ENCODE measurements around the gene CSNK1A1. TPM values are rescaled to one million over a fixed set of nuclear protein-coding genes. Genes with fewer than 3 reads are reported as not detected.
A peak's percentile ranks its signal among the peaks of the same experiment; 100 is the strongest.
"Not testable (repeated sequence)": the region's sequence is repeated elsewhere in the genome, so short reads cannot be mapped to it uniquely, and the experiment has no call there.

The CSNK1A1 gene
- polyA plus RNA-seq, 1 donor = 129 TPM

- no CpG with 5 or more reads among the region's 3 CpGs for WGBS (ENCODE audit: insufficient coverage, low lambda C conversion rate)
- no peaks in the 10 kb centered on the region for H3K36me3 ChIP-seq (ENCODE audit: control insufficient read depth, insufficient read depth, low read length)
- H3K4me1 ChIP-seq (ENCODE audit: control insufficient read depth, insufficient read depth, low read length) = peaks cover 66% of the 10 kb centered on the region
- DNase-seq = no peak
- no peak overlapping the region for H3K4me3 ChIP-seq (ENCODE audit: low read length)
- H3K9me3 ChIP-seq (ENCODE audit: control insufficient read depth, low read depth, low read length) = no peaks in the 10 kb centered on the region
- no peaks in the 10 kb centered on the region for H3K27me3 ChIP-seq (ENCODE audit: control insufficient read depth, insufficient read depth, low read length)
- peak overlapping the region; percentile 23 for H3K27ac ChIP-seq (ENCODE audit: low read length)
Measured at GRCh38 chr5:149450199-149450598, 101.0 kb downstream of the CSNK1A1 start.

GRCh38 chr5:149448831-149449714 is 102.2 kb downstream of the CSNK1A1 start:
- no peak for DNase-seq
- no peaks in the 10 kb centered on the region for H3K9me3 ChIP-seq (ENCODE audit: control insufficient read depth, low read depth, low read length)
- WGBS (ENCODE audit: insufficient coverage, low lambda C conversion rate) = 83% methylated on average over 3 of the region's 7 CpGs
- no peak overlapping the region for H3K27ac ChIP-seq (ENCODE audit: low read length)
- no peak overlapping the region for H3K4me3 ChIP-seq (ENCODE audit: low read length)
- H3K36me3 ChIP-seq (ENCODE audit: control insufficient read depth, insufficient read depth, low read length) = no peaks in the 10 kb centered on the region
- H3K4me1 ChIP-seq (ENCODE audit: control insufficient read depth, insufficient read depth, low read length) = peaks cover 65% of the 10 kb centered on the region
- H3K27me3 ChIP-seq (ENCODE audit: control insufficient read depth, insufficient read depth, low read length) = no peaks in the 10 kb centered on the region

DNA sequence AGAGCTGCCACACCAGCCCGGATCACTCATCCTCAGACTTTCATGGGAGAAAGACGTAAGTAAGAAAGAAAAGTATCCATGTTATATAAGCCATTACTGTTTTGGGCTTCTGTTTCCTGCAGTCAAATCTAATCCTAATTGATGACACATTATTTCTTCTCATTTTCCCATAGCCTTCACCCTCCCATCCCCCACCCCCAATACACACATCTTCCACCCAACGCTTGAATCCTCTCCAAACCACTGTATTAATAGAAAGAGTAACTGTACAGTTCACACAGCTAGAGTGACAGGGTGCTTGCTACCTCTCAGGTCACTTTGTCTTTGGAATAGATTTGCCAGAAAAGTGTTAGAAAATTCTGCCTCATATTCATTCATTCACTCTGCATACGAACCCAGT is 102.8 kb downstream of the CSNK1A1 start:
- no peaks in the 10 kb centered on the region for H3K9me3 ChIP-seq (ENCODE audit: control insufficient read depth, low read depth, low read length)
- H3K4me1 ChIP-seq (ENCODE audit: control insufficient read depth, insufficient read depth, low read length) = peaks cover 58% of the 10 kb centered on the region
- H3K27ac ChIP-seq (ENCODE audit: low read length) = no peak overlapping the region
- H3K4me3 ChIP-seq (ENCODE audit: low read length) = no peak overlapping the region
- DNase-seq = no peak
- 100% methylated on average over 2 of the region's 4 CpGs for WGBS (ENCODE audit: insufficient coverage, low lambda C conversion rate)
- H3K27me3 ChIP-seq (ENCODE audit: control insufficient read depth, insufficient read depth, low read length) = no peaks in the 10 kb centered on the region
- H3K36me3 ChIP-seq (ENCODE audit: control insufficient read depth, insufficient read depth, low read length) = no peaks in the 10 kb centered on the region

DNA sequence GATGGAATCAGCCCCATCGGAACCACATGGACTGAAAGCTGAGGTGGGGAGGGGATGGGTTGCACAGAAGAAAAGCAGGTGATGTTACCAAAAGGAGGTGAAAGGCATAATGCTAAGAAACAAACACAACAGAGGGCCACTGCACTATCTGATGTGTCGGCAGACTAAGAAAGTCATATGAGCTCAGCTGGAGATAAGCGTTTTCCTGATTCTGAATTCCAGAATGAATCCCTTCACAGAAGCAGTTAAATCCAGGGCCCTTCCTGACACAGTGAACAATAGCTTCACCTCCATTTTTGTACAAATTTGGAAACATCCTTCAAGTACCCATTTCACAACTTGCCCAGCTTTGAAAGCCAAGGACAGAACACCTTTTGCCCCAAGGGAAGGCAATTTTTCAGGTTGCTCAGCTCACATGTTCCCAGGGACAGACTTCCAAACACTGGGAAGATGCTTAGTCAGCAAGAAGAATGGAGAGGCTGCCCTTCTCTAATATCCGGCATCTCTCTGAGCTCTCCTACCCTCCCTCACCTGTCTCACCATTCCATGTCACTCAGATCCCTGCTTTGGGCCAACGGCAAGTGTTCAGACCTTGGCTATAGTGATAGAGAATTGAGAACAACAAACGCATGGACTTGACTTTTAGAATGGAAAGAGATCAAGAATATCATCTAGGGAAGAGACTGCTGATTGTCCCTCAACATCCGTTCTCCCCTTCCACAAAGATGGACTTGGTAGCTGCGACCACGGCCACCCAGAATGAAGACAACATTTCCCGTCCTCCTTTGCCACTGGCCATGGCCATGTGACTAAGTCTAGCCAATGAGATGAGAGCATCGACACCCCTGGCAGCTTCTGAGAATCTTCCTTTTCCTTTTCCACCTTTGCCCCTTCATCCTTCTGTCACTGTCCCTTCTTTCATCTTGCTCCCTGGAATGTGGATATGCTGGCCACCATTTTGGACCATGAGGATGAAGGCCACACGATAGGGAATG is 103.6 kb downstream of the CSNK1A1 start:
- no peaks in the 10 kb centered on the region for H3K36me3 ChIP-seq (ENCODE audit: control insufficient read depth, insufficient read depth, low read length)
- DNase-seq = peak in 1 of 2 donors; percentile 73
- H3K4me3 ChIP-seq (ENCODE audit: low read length) = no peak overlapping the region
- H3K9me3 ChIP-seq (ENCODE audit: control insufficient read depth, low read depth, low read length) = no peaks in the 10 kb centered on the region
- peak overlapping the region; percentile 61 for H3K27ac ChIP-seq (ENCODE audit: low read length)
- no peaks in the 10 kb centered on the region for H3K27me3 ChIP-seq (ENCODE audit: control insufficient read depth, insufficient read depth, low read length)
- 83% methylated on average over 1 of the region's 12 CpGs for WGBS (ENCODE audit: insufficient coverage, low lambda C conversion rate)
- H3K4me1 ChIP-seq (ENCODE audit: control insufficient read depth, insufficient read depth, low read length) = peaks cover 52% of the 10 kb centered on the region

- Histone ChIP-seq H3K4me1 (ENCODE audit: control insufficient read depth, insufficient read depth, low read length) (peaks cover 48% of the 10 kb centered on the region), H3K27ac (ENCODE audit: low read length) (peak overlapping the region; percentile 61)
- WGBS (ENCODE audit: insufficient coverage, low lambda C conversion rate) = no CpG with 5 or more reads among the region's 3 CpGs
Measured at GRCh38 chr5:149446794-149447193, 104.4 kb downstream of the CSNK1A1 start.

DNA sequence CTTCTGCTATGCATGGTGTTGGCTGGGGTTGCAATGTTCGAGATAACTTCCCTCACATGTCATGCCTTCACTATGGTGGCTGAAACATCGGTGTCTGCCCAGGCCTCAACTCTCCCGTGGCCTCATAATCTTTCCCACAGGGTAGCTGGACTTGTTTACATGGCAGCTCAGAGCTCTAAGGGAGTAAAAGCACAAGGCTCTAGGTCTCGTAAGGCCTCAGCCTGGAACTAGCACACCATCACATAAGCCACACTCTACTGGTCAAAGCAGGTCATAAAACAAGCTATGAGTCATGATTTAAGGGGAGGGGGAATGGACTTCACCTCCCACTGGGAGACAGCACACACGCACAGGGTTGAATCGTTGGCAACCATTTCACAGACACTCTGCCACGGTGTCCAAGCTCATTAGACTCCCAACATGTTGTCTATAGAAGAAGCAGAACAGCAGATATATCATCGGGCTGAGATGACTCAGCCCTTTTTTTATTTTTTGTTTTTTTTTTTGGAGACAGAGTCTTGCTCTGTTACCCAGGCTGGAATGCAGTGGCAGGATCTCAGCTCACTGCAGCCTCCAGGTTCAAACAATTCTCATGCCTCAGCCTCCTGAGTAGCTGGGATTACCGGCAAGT is 105.4 kb downstream of the CSNK1A1 start:
- Histone ChIP-seq H3K4me3 (ENCODE audit: low read length) (no peak overlapping the region), H3K27ac (ENCODE audit: low read length) (peak overlapping the region; percentile 65), H3K27me3 (ENCODE audit: control insufficient read depth, insufficient read depth, low read length) (no peaks in the 10 kb centered on the region), H3K9me3 (ENCODE audit: control insufficient read depth, low read depth, low read length) (no peaks in the 10 kb centered on the region), H3K36me3 (ENCODE audit: control insufficient read depth, insufficient read depth, low read length) (no peaks in the 10 kb centered on the region), H3K4me1 (ENCODE audit: control insufficient read depth, insufficient read depth, low read length) (peaks cover 38% of the 10 kb centered on the region)
- no CpG with 5 or more reads among the region's 9 CpGs for WGBS (ENCODE audit: insufficient coverage, low lambda C conversion rate)
- peak; percentile 64 to 79 for DNase-seq

More at GRCh38 chr5:149446794-149447193, 104.4 kb downstream of the CSNK1A1 start:
- not testable (repeated sequence) for DNase-seq; H3K36me3 ChIP-seq (ENCODE audit: control insufficient read depth, insufficient read depth, low read length); H3K4me3 ChIP-seq (ENCODE audit: low read length); H3K27me3 ChIP-seq (ENCODE audit: control insufficient read depth, insufficient read depth, low read length); H3K9me3 ChIP-seq (ENCODE audit: control insufficient read depth, low read depth, low read length)

DNA sequence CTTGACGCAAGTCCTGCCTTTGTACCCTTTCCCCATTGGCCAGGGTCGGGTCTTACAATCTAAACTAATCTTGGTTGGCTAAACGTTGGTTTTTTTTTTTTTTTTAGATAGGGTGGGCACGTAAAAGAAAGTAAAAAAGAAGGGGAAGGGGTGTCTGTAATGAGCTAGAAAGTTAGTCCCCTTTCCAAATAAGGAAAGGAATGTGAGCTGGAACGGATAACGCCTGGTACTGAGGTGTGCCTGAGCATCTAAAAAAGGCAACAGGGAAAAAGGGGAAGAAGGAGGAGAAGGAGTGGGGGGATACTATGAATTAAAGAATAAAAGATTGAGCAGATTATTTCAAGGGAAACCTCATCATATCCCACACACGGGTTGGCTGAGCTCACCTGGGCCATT is 105.9 kb downstream of the CSNK1A1 start:
- H3K27ac ChIP-seq (ENCODE audit: low read length) = peak overlapping the region; percentile 65
- H3K9me3 ChIP-seq (ENCODE audit: control insufficient read depth, low read depth, low read length) = no peaks in the 10 kb centered on the region
- WGBS (ENCODE audit: insufficient coverage, low lambda C conversion rate) = 52% methylated on average over 2 of the region's 7 CpGs
- H3K27me3 ChIP-seq (ENCODE audit: control insufficient read depth, insufficient read depth, low read length) = no peaks in the 10 kb centered on the region
- peaks cover 35% of the 10 kb centered on the region for H3K4me1 ChIP-seq (ENCODE audit: control insufficient read depth, insufficient read depth, low read length)
- DNase-seq = no peak
- H3K36me3 ChIP-seq (ENCODE audit: control insufficient read depth, insufficient read depth, low read length) = no peaks in the 10 kb centered on the region
- H3K4me3 ChIP-seq (ENCODE audit: low read length) = no peak overlapping the region

- not testable (repeated sequence) for H3K9me3 ChIP-seq (ENCODE audit: control insufficient read depth, low read depth, low read length); H3K4me3 ChIP-seq (ENCODE audit: low read length); DNase-seq; H3K27ac ChIP-seq (ENCODE audit: low read length); H3K27me3 ChIP-seq (ENCODE audit: control insufficient read depth, insufficient read depth, low read length); H3K36me3 ChIP-seq (ENCODE audit: control insufficient read depth, insufficient read depth, low read length)
- peaks cover 29% of the 10 kb centered on the region for H3K4me1 ChIP-seq (ENCODE audit: control insufficient read depth, insufficient read depth, low read length)
- 100% methylated on average over 1 of the region's 4 CpGs for WGBS (ENCODE audit: insufficient coverage, low lambda C conversion rate)
Measured at GRCh38 chr5:149444430-149444829, 106.8 kb downstream of the CSNK1A1 start.

DNA sequence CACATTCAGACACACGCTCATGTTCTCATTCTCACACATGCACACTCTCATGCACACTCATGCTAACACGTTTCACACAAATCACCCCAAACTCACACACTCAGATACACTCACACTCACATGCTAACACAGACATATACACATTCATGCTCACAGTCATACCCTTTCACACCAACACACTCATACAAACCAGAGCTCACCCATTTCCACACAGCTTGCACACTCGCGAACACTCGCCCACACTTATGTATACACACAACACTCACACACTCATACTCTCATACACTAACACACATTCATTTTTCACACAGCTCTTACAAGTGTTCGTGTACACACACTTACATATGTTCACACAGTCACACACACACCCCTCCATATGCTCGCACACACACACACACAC is 108.0 kb downstream of the CSNK1A1 start:
- Histone ChIP-seq H3K27me3 (ENCODE audit: control insufficient read depth, insufficient read depth, low read length) (no peaks in the 10 kb centered on the region), H3K9me3 (ENCODE audit: control insufficient read depth, low read depth, low read length) (no peaks in the 10 kb centered on the region), H3K4me3 (ENCODE audit: low read length) (no peak overlapping the region), H3K4me1 (ENCODE audit: control insufficient read depth, insufficient read depth, low read length) (peaks cover 29% of the 10 kb centered on the region), H3K36me3 (ENCODE audit: control insufficient read depth, insufficient read depth, low read length) (no peaks in the 10 kb centered on the region), H3K27ac (ENCODE audit: low read length) (no peak overlapping the region)
- DNase-seq = no peak
- 83% methylated on average over 3 of the region's 7 CpGs for WGBS (ENCODE audit: insufficient coverage, low lambda C conversion rate)

Data from large intestine (tissue), 3 donors.